HG02642 (cell line): ENCODE data around the gene ERC2.

Experiments
- ATAC-seq: cut with Tn5 transposase; IDR thresholded peaks from one replicate; pipeline ENCODE4 v1.9.1; 2021; ENCODE audit warnings: mild to moderate bottlenecking; ENCODE audit not compliant: unreplicated experiment, poor library complexity

The ERC2 gene

DNA sequence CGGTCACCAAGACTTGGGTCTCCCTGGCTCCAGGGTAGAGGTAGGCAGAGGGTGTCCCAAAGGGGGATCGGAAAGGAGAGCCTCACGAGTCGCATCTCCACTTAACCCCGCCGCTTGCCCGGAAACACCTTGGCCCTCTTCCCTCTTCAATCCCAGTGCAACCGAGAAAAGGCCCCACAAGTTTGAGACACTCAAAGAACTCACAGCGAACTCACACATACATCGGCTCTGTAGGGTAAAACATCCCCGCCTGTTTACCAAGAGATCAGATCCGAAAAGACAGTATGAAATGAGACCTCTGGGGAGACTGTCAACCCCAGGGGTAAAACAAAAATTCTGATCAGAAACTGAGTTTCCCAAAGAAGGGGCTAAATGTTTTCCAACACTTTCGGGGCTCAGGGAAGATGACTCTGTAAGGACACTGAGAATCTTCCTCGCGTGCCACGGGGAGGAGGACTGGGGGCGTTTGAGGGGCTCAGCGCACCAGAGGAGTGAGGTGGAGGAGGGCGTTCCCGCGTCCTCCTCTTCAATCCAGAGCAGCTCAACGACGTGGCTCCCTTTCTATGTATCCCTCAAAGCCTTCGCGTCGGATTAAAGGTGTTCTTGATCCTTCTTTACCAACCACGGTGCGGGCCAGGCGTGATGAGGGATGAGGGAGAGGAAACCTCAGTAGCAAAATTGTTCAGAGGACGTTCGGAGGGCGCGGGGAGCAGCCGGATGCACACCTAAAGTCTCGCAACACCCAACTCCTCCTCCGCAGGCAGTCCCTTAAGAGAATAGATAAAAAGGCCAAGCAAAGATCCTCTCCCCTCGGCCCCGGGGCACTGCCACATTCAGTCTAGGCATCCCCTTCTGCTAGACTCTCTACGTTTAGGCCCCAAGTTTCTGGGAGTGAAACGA, 984.8 kb downstream of the ERC2 start:
- no peak for ATAC-seq

- ATAC-seq, result no peak
These were observed 985.6 kb downstream of the ERC2 start for GRCh38 chr3:55482496-55483195.

DNA sequence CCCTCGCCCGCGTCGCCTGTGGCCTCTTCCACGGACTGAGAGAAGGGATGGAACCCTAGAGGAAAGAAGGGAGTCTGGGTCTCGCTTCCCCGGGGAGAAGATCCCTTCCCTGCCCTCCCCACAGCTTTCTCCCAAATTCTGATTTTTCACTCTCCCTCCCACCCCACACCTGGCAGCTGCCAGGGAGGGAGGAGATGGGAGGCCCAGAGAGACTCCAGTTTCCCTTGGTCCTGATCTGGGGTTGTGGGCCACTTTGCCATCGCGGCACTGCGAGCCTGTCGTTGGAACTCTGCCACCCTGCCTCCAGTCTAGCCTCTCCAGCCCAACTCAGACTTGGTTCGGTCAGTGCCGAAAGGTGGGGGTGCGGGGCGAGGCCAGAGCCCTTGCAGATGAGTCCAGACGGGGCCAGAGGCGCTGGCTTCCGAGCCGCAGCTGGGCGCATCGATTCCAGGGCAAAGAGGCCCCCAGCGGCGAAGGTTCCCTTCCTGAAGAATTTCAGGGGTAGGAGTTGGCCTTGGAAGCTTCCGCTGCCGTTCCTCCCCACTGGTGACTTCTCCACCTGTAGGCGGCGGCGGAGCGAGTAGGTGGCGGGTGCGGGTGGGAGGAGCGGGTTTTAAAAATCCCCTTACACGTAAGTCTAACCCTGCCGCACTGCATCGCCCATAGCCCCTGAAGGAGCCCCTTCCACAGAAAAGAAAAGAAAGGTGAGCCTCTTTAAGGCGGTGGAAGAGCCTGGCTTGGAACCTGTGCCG, 986.3 kb downstream of the ERC2 start:
- ATAC-seq, result no peak

DNA sequence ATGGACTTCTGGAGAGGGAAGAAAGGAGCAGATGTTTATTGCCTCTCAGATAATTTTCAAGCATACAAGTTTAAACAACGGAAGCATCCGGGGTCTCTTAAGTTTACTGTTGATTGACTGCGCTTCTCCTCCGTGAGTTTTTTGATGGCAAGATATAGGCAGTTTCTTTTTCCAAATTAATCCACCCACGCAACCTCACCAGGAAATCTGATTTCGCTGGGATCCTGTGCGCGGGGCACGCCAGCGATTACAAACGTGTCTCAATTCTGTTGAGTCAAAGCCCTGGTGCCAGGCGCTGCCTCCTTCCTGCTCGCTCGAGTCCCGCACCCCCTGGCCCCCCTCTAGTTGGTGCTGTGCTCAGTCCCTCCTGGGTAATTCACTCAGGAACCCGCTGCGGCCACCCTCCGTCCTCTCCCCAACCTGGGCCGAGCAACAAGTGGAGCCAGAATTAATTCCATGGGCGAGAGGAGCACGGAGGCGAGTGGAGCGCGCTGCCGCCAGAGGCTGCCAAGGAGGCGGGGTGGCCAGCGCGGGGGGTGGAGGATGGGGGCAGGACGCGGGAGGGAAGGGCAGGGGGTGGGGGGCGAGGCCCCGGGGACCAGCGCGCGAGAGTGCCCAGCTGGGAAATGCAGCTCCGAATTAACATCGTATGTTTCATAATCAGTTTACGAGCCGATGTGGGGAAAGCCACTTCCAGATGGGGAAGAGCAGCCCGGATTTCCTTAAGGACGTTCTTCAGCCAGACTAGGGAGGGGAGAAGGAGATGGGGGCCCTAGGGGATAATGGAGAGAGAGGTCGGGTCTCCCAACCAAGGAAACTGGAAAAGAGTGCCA, 987.1 kb downstream of the ERC2 start:
- no peak for ATAC-seq

GRCh38 chr3:55477306-55478303, 990.7 kb downstream of the ERC2 start:
- no peak for ATAC-seq

DNA sequence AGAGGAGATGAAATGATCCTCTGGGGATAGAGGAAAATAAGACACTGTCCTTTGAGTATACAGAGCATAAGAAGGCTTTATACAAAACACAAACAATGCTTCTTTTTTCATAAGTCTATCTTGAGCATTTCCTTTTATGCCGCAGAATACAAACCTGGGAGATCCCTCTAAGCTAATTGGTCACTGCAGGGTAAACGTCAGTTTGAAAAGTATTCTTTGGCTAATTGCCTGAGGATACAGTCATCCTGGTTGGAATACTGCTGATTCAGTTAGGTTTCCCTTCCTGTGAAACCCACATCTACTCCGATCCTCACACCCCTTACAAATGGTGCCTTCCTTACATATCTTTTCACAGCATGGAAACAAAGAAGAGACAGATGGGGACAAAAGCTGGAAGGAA, 991.8 kb downstream of the ERC2 start:
- no peak for ATAC-seq

DNA sequence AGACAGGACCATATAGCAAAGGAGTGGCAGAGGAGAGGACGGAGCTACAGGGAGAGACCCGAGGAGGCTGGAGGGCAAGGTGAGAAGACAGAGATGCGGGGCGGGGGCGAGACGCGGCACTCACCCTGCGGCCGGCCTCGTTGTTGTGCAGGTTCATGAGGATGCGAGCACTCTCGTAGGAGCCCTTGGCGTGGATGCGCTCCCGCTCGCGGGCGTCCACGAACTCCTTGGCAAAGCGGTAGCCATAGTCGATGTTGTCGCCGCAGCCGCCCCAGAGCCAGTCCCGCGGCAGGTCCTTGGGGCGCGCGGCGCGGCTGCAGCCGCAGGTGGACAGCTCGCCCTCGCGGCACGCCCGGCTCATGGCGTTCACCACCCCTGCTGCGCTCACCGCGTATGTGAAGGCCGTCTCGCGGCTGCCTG, 994.0 kb downstream of the ERC2 start:
- ATAC-seq, result no peak

DNA sequence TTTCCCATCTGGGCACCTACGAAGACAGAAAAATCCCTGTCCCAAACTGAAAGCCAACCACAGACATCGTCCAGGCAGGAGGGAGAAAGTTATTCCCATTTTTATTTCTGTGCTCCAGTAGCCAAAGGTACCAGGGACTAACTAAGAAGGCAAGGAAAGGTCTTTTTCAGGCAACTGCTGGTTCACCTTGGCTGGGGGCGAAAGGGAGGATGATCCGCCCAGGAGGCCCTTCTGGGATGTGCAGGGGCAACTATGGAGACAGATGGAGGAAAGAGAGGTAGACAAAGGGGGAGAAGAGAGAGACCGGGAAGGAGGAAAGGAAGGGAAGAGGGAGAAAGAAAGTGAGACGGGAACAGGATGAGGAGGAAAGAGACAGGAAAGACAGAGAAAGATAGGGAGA, 994.5 kb downstream of the ERC2 start:
- no peak for ATAC-seq

- no peak for ATAC-seq
These were observed 996.6 kb downstream of the ERC2 start for GRCh38 chr3:55471522-55472280.

GRCh38 chr3:55471084-55471483, 997.2 kb downstream of the ERC2 start:
- no peak for ATAC-seq

DNA sequence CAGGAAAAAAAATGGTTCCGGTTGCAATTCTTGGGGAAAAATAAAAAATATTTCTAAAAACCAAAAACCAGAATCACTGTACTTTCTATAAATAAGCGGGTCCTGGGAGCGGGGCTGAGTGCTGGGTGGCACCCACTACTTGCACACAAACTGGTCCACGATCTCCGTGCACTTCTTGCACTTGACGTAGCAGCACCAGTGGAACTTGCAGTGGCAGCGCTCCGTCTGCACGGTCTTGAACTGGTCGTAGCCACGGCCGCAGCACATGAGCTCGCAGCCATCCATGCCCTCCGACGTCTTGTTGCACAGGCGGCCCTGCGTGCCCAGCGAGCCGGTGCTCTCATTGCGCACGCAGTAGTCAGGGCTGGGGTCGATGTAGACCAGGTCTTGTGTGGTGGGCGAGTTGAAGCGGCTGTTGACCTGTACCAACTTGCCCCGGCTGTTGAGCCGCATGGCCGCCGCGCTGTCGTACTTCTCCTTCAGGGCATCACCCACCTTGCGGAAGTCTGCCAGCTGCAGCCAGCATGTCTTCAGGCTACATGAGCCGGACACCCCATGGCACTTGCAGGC, 998.2 kb downstream of the ERC2 start:
- no peak for ATAC-seq

DNA sequence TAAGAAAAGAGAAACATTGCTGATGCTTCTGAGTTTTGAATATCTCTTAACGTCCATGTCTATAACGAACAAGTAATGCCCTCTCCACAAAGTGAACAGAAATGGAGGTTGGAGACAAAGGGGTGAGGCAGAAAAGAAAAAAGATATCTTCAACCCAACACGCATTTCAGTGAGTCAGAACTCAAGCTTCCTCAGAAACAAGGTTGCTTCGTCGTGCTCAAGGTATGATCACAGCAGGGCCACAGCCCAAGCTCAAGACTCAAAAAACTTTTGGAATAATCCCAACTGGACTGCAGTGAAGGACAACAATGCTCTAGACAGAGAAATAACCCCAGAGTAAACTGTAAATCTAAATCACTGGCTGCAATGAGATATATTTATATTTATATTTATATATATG, 1000.0 kb downstream of the ERC2 start:
- ATAC-seq, result no peak

DNA sequence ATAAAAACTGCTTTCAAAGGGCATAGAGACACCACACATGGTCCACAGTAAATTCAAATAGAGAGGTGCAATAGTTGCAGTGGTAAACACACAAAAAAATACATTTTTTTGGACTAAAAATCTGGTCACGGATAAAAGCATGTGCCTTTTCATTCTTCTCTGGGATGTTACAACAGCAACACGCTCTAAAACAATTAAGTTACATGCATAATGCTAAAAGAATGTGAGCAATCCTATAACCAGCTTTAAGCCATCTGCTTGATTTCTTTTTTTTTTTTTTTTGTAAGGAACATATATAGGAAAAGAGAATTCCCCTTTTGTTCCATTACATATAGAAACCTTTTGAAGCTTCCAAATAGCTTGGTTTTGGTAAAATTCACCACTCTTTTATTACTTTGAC, 1001.2 kb downstream of the ERC2 start:
- no peak for ATAC-seq

DNA sequence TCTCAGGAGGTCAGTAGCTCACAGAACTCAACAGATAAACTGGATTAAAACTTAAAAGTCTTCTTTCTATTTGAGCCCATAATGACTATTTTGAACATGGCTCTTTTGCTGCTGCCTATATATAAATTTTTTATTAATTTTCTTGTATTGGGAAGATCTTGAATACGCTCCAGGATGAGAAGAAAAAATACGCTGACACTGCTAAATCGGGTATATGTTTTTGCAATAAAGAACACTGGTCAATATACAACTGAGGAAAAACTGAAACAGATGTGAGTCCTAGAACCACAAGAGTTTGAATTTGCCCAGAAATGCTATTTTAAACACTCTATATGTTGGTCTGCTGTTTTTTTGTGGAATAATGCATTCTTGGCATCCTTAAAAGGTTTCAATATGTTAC, 1001.7 kb downstream of the ERC2 start:
- ATAC-seq, result no peak

GRCh38 chr3:55461896-55462295, 1006.4 kb downstream of the ERC2 start:
- ATAC-seq, result no peak

DNA sequence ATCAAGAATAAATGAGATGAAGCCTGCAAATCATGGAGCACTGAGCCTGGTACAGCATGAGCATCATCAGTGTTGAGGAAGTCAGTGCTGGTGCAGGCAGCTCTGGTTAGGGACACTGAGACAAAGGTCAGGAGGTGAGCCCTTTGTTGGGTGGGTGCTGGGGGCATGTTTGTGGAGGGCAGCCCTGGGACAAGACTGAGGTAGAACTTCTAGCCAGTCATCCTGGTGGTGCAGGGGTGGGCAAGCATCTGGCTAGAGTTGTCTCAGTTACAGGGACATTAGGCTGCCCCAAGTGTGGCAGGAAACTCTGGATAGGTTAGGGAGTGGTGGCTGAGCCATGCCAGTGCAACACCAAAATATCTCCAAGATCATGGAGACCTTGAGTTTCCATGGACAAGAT, 1008.4 kb downstream of the ERC2 start:
- ATAC-seq, result no peak
